Fibroblast of skin of abdomen (primary cell): ENCODE results near the gene FAM131C.

Experiments used
- DNase-seq: peaks from one replicate; pipeline ENCODE4 v3.0.0-alpha.2; 2013

The FAM131C gene

DNA sequence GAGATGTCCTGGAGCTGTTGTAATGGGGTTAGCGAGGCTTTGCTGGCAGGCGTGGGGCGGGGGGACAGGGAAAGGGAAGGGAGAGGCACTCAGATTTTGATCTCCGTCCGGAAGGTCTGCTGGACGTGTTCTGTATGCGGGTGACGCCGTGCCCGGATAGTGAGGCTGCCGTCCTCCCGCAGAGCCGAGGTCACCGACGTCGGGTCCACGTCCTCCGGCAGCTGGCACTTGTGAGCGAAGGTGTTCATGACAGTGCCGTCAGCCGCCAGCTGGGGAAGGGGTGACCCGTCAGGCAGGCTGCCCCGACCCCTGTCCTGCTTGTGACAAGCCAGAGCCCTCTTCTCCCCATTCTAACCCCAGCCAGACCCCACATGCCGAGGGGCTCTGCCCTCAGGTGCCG is 58.0 kb downstream of the FAM131C start:
- DNase-seq, result no peak

DNA sequence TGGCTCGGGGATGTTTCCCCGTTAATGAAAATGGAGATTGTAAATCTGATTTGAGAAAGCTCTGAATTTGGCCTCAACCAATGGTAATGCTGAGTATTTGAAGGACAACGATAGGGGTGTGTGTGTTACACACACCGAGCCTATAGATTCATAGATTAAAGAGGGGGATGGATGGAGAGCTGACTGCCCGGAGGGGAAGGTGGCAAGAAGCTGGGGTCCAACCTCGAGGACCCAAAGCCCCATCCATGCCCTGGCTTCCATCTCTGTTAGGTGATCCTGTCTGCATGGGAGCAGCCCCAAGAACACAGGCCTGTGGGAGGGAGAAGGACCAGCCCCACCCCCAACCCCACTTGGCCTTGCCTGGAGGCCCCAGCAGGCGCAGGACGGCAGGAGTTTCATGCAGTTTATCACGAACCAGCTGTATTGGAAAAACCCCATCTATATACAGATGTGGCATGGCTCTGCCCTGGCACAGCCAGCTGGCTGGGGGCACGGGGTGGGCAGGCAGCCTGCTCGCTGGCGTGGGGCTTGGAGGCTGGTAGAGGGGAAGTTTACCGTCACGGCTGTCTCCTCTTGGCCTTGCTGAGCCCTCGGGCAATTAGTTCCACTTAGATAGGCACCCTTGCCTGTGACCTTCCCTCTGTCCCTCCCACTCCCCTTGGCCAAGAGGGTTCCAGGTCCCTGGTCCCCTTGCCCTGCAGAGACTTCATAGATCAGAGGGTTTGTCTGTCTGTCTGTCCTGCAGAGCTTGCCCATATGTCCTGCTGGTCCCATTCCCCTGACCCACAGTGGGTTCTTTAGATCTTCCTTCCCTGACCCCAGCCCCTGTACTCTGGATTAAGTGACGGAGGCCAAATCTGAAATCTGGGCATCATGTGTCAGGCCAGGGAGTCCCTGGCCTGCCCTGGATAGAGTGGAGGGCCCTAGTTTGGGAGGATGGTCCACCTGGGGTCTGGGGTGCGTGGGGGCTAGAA is 58.7 kb downstream of the FAM131C start:
- DNase-seq, result peak; percentile 57

DNA sequence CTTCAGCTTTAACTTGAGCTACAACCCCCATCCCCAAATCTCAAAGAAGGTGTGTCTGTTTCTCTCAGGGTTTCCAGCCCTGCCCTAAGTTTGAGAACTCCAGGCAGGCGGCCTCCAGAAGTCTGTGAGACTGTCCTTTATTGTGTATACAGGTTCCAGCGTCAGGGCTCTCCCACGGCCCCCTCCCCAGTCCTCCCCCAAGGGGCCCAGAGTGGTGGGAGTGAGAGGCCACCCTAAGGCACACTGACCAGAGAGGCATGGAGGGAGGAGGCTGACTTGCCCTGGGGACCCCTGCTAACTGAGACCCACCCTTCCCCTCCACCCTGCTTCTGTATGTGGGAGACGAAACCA is 59.6 kb downstream of the FAM131C start:
- DNase-seq, result no peak

GRCh38 chr1:16013220-16013907 is 60.1 kb downstream of the FAM131C start:
- peak; percentile 82 for DNase-seq

- peak; percentile 79 for DNase-seq
Observed at GRCh38 chr1:16012590-16013219, 60.7 kb downstream of the FAM131C start.

GRCh38 chr1:16011936-16012589 is 61.4 kb downstream of the FAM131C start:
- no peak for DNase-seq

GRCh38 chr1:16010837-16011236 is 62.6 kb downstream of the FAM131C start:
- DNase-seq, result no peak

- DNase-seq, result no peak
Observed at GRCh38 chr1:16009678-16010077, 63.8 kb downstream of the FAM131C start.

DNA sequence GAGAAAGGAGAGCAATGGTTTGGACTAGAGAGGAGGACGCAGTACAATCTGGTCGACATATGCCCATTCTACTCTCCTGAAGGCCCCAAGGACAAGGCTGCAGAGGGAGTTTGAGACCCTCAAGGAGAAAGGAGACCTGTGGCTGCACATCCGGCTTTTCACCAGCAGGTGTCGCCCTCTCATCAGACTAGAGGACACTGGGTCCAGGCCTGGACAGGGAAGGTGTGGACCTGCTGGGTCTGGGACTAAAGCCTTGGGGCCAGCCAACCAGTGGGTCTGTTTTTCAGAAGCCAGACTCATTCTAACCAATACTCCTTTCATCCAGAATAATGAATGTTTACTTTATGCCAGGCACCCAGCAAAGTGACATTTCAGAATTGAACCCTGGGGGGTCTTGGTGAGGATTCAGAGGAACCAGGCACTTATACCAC is 64.4 kb downstream of the FAM131C start:
- peak; percentile 68 for DNase-seq
